ENCODE data around the gene EEF1A2.
"Not testable (repeated sequence)": the region's sequence is repeated elsewhere in the genome, so short reads cannot be mapped to it uniquely, and the experiment has no call there.

EEF1A2 gene

GRCh38 chr20:63484236-63484635 lies 14.6 kb downstream of the EEF1A2 start:
- no peak for DNase-seq

DNA sequence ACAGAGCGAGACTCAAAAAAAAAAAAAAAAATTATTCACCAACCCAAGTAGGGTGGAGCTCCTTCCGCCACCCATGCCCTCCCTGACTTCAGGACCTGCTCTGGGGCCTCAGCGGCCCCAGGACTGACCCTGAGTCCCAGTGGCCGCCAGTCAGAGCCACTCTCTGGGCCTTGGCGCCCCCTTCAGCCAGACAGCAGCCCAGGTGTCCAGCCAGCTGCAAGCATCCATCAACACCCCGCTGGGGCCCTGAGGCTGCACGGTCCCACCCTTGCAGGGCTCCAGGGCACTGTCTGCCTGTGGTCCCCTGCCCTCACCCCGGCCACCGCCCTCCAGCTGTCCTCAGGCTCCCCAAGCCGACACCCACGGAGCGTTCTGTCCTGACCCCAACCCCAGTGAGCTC lies 15.0 kb downstream of the EEF1A2 start:
- DNase-seq, result no peak

GRCh38 chr20:63482021-63482587 lies 16.8 kb downstream of the EEF1A2 start:
- no peak for DNase-seq

DNA sequence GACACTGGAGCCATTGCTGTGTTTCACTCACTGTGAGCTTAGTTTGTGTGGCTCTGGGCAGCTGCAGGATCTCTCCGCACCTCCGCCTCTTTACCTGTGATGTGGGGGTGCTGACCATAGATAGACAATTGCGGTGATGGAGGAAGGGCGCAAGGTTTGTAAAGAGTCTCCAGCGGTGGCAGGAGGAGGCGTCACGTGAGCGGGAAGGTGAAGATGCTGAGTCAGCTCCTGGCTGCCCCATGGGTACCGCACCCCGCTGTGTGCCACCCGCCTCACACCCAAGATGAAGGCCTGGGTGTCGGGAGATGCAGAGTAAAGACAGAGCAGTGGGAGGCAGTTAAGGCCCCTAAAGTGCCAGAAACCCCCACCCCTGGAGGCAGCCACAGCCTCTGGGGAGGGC lies 17.4 kb downstream of the EEF1A2 start:
- no peak for DNase-seq

DNA sequence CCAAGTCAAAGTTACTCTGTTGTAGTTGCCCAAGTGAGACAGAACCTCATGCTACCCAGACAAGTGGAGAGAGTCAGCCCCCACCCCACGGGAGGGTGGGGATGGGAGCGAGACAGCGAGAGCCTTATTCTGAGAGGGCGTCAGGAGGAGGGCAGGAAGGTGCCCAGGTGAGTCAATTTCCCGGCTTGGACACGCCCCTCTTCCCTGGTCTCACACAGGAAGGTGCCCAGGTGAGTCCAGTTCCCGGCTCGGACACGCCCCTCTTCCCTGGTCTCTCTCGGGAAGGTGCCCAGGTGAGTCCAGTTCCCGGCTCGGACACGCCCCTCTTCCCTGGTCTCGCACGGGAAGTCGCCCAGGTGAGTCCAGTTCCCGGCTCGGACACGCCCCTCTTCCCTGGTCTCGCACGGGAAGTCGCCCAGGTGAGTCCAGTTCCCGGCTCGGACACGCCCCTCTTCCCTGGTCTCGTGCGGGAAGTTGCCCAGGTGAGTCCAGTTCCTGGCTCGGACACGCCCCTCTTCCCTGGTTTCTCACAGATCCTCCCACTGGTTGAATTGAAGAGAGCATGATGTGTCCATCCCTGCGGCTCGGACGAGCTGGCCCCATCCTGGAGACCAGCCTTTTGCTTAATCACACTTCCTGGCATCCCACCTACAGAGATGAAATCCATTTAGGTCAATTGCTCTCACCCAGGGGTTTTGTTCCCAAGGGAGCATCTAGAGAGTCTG lies 19.0 kb downstream of the EEF1A2 start:
- not testable (repeated sequence) for DNase-seq

GRCh38 chr20:63478346-63479302 lies 20.3 kb downstream of the EEF1A2 start:
- DNase-seq, result no peak

DNA sequence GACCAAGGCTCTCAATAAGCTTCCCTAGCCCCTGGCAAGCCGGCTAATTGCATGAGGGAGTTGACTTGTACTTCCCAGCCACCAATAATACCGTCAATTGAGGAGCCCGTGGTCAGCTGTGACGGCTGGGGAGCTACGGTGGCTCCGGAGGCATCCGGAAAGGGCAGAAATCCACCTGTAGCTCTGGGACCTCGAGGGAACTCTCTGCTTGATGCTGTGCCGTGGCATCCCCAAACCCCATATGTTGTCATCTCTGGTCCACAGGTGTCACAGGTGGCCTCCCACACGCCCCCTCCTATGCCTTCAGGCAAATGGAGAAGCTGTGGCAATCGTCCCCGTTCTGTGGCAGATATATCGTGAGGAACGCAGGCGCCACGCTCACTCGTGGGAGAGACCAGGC lies 20.9 kb downstream of the EEF1A2 start:
- DNase-seq, result no peak

DNA sequence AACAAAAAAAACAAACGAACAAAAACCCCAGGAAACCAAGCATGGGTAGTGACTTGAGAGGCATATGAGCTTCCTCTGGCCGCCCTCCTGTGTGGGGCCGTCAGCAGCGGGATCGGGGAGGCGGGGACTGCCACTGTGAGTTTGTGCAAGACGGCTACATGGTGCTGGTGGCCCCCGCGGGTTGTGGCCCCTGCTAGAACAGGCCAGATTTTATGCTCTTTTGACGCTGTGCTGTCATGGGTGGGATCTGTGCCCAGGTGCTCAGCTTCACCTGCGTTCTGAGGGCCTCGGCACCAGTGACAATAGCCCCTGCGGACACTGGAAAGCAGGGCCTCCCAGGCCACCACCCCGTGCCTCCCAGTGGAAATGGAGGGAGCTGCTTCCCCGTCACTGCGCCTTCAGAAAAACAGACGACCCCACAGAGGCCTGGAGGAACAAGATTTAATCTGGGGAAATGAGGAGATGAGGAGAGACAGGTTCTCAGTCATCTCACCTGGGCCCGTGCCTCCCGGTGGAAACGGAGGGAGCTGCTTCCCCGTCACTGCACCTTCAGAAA lies 21.7 kb downstream of the EEF1A2 start:
- no peak for DNase-seq

DNA sequence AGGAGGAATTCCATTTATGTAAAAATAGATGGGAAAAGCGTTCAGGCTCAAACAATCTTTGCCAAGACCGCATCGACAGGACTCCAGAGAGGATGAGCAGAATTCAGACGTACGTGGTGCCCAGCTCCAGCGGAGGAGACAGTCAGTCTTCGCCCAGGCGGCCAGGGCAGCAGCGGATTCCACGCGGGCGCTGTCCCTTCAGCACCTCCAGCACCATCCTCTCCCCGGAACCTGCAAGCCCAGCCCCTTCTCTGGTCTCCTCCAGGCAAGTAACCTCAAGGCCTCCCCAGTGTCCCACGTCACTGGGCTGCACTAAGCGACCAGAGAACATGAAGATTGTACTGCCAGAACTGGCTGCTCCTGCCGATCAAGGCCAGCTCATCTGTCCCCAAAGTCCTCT lies 23.7 kb downstream of the EEF1A2 start:
- DNase-seq, result no peak

DNA sequence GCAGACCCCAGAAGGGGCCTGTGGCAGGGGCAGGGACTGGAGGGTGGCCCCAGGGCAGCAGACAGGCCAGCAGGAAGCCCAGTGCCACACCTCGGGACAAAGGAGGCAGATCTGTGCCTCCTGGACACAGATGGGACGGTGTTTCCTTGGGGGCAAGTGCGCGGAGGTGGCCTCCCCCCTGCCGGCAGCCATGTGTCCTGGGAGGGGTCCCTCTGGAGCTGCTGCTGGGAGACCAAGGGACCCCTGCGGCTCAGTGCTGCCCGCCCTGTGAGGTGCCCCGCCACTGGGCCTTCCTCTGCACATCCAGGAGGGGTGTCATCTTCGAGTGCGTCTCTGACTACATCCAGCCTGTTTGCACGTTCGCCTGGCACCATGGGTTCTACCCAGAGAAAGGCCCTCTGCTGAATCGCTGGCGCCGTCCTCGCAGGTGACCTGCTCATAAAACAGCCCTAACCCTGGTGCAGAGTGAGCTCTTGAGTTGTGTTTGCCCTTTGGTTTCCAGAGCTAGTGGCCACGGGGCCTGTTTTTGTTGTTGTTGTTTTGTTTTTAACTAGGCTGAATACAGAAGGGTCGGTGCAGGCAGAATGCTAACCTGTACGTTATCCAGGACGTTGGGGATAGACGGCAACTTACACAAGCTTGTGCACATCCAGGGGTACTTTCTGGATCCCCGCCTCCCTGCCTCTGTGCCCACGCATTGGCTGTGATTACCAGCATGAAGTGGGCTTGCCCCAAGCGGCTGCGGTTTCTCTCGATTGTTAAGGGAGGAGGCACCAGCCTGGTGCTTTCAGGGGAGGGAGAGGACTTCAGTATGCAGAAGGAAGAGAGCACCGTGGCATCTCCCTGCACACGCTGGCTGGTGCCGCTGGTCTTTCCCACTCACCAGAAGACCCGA lies 25.1 kb downstream of the EEF1A2 start:
- no peak for DNase-seq

GRCh38 chr20:63472862-63473390 lies 26.0 kb downstream of the EEF1A2 start:
- DNase-seq, result no peak

GRCh38 chr20:63471981-63472831 lies 26.7 kb downstream of the EEF1A2 start, which contains the start of gene KCNQ2:
TSS of gene KCNQ2 (minus strand) at chr20:63472655. CDS start at chr20:63472463, 192 bp downstream.
- no peak for DNase-seq

- no peak for DNase-seq
These were observed 27.2 kb downstream of the EEF1A2 start for GRCh38 chr20:63471717-63471980.

DNA sequence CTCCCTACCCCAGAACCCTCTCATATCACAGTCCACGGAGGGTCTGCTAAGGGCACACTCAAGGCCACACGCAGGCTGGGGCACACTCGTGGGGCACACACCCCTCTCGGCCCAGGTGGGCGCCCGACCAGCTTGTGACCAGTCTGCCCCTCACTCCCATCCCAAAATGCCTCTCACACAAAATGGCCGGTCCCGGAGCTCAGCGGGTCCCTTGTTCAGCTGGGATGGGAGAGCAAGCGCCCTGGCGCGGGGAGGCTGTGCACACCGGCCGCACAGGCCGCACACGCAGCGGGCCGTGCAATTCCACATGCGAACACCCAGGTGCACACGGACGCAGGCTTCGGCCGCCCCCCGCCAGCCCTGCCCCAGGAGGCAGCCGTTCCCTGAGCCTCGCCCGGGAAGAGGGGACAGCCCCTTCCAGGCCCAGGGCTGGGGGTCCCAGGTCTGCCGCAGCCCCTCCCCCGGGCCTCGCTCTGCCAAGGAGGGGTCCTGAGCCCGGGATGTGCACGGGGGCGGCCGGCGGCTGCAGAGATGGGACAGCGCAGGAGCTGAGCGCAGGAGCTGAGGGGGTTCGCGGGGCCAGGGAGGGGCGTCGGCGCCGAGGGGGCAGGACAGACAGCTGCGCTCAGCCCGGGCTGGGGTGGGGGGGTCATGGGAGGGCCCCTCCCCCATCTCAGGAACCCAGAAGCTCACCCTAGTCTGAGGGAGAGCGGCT lies 27.7 kb downstream of the EEF1A2 start:
- no peak for DNase-seq

DNA sequence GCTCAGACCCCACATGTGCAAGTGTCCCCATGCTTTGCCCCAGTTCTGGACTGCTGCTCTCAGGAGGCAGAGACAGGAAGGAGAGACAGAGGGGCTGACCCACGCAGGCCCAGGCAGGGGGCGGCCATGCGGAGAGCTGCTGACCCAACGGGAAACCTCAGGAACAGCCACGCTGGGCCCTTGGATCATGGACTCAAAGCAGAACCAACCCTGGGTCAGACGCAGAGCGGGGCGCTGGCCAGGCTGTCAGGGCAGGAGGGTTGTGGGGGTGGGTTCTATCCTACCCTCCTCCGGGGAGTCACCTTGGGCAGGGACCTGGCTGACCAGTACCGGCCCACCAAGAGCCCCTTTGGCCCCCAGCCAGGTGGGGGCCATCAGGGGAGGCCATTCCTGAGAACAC lies 28.5 kb downstream of the EEF1A2 start:
- no peak for DNase-seq

DNA sequence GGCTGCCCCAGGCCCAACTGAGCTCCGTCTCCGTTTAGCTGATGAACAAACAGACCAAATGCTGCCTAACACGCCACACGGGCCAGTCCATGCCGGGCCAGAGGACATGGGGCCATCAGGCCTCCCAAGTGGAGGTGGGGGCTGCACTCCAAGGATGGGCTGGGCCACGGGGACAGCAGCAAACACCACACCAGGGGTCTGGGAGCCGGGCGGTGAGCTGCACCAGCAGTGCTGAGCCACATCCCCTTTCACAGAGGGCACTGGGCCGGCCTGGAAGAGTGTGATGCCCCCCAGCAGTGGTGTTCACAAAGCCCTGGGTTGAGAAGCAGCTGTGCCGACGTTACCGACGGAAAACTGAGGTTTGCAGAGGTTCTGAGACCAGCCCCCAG lies 29.2 kb downstream of the EEF1A2 start:
- no peak for DNase-seq

DNA sequence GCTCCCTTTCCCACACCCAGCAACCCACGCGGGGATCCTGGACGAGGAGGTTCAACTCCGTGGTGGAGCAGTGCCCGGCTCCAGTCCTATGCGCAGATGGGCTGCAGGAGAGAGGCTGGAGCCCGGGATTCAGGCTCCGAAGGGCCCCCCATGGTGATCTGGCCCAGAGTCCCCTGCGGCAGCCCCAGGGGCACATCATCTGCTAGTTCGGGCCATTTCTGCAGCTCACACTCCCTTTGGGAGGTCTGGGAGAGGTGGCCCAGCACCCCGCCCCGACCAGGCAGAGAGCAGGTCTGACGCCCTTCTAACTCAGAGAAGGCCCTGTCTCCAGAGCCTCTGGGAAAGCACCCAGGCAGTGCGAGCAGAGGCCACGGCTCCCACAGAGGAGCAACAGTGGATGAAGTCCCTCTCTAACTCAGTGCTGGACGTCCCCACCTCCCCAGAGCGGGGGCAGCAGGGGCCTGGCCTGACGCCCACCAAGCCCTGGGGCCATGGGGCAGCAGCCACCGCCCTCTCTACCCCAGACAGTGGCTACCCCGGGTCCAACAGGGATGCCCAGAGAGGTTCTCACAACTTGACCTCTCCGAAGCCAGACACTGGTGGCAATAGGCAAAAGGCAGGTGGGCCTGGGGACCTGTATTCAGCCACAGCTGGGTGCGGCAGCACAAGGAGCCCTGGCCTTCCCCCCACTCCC lies 29.7 kb downstream of the EEF1A2 start:
- DNase-seq, result no peak

GRCh38 chr20:63468421-63468820 lies 30.5 kb downstream of the EEF1A2 start:
- no peak for DNase-seq

GRCh38 chr20:63467294-63468083 lies 31.4 kb downstream of the EEF1A2 start:
- no peak for DNase-seq
